HepG2 (cell line): ENCODE measurements around the gene PRKAR1B.

Experiments used
- BCL6 ChIP-seq: IDR thresholded peaks from 2 replicates; pipeline ENCODE4 v1.6.1; 2016; ENCODE audit warnings: missing genetic modification reagents, missing compliant biosample characterization
- CHD2 ChIP-seq: IDR thresholded peaks from 2 replicates; pipeline ENCODE4 v1.6.1; 2011; ENCODE audit warnings: low read depth, low read length, improper control_type of control experiment
- CTCF ChIP-seq: sonication (generic); formaldehyde crosslinking; IDR thresholded peaks from 2 replicates; pipeline ENCODE4 v1.5.0; 2020; ENCODE audit warnings: mild to moderate bottlenecking, missing genetic modification reagents, moderate library complexity
- ESRRA ChIP-seq: sonication (generic); formaldehyde crosslinking; IDR thresholded peaks from 2 replicates; pipeline ENCODE4 v1.5.1; 2020; ENCODE audit warnings: mild to moderate bottlenecking, low read depth, missing genetic modification reagents
- FOXK2 ChIP-seq: fragments of 450-650 bp; IDR thresholded peaks from 2 replicates; pipeline ENCODE4 v1.6.1; 2016
- MAX ChIP-seq: IDR thresholded peaks from 2 replicates; pipeline ENCODE4 v1.6.1; 2012; ENCODE audit warnings: inconsistent platforms
- NFATC3 ChIP-seq: sonication (generic); formaldehyde crosslinking; IDR thresholded peaks from 2 replicates; pipeline ENCODE4 v1.5.1; 2020; ENCODE audit warnings: mild to moderate bottlenecking, missing genetic modification reagents
- PAWR ChIP-seq: sonication (generic); formaldehyde crosslinking; IDR thresholded peaks from 2 replicates; pipeline ENCODE4 v1.4.0; 2020; ENCODE audit warnings: missing genetic modification reagents, mild to moderate bottlenecking, borderline replicate concordance
- RFX5 ChIP-seq: IDR thresholded peaks from 2 replicates; pipeline ENCODE4 v1.6.1; 2011; ENCODE audit warnings: low read depth, low read length, improper control_type of control experiment
- TERF1 ChIP-seq: sonication (generic); formaldehyde crosslinking; IDR thresholded peaks from 2 replicates; pipeline ENCODE4 v1.8.0; 2022; ENCODE audit warnings: mild to moderate bottlenecking, missing genetic modification reagents, moderate library complexity
- TFAP4 ChIP-seq: sonication (generic); IDR thresholded peaks from 2 replicates; pipeline ENCODE4 v1.6.1; 2016; ENCODE audit warnings: low read depth, borderline replicate concordance
- YY1 ChIP-seq: IDR thresholded peaks from 2 replicates; pipeline ENCODE4 v1.6.1; 2011; ENCODE audit warnings: low read length, low read depth, moderate library complexity, mild to moderate bottlenecking; ENCODE audit not compliant: insufficient read depth, insufficient replicate concordance
- ZNF234 ChIP-seq: sonication (generic); formaldehyde crosslinking; conservative IDR thresholded peaks from 2 replicates; pipeline ENCODE4 v1.5.1; 2020; ENCODE audit warnings: mild to moderate bottlenecking, missing genetic modification reagents
- ZNF44 ChIP-seq: sonication (generic); formaldehyde crosslinking; IDR thresholded peaks from 2 replicates; pipeline ENCODE4 v1.5.1; 2020; ENCODE audit warnings: mild to moderate bottlenecking, missing genetic modification reagents

GRCh38 chr7:617614-618538 is 109.2 kb downstream of the PRKAR1B start:
- TF ChIP-seq TFAP4 (peak; percentile 73; the same call in 1 of the 2 replicates), ESRRA (CRISPR knock-in tag) (no peak), NFATC3 (CRISPR knock-in tag) (no peak), PAWR (CRISPR knock-in tag) (no peak), YY1 (no peak), CTCF (CRISPR knock-in tag) (no peak), BCL6 (CRISPR knock-in tag) (no peak), FOXK2 (no peak), CHD2 (no peak), TERF1 (CRISPR knock-in tag) (no peak), ZNF44 (CRISPR knock-in tag) (no peak), RFX5 (no peak), ZNF234 (CRISPR knock-in tag) (no peak), MAX (no peak)
